Measurements from ENCODE around the gene DNAJB14.

The DNAJB14 gene

GRCh38 chr4:99868126-99868596 is 78.3 kb downstream of the DNAJB14 start:
- H3K36me3 ChIP-seq (ENCODE audit: insufficient read depth, low read length) = no peaks in the 10 kb centered on the region
- H3K4me2 ChIP-seq (ENCODE audit: insufficient read depth, low read length) = no peak overlapping the region
- H3K79me2 ChIP-seq (ENCODE audit: insufficient read depth, low read length) = no peaks in the 10 kb centered on the region
- no peaks in the 10 kb centered on the region for H3K27me3 ChIP-seq (ENCODE audit: insufficient read depth, low read length, poor library complexity)
- no peak overlapping the region for H3K27ac ChIP-seq (ENCODE audit: low read length)
- no peak overlapping the region for H2AFZ ChIP-seq (ENCODE audit: low read depth, low read length)
- TF ChIP-seq CTCF (IDR thresholded peaks at IDR 0.05; ENCODE audit: borderline replicate concordance, extremely low read depth, low read length, poor library complexity, severe bottlenecking) = no peak
- TF ChIP-seq EZH2 (IDR thresholded peaks at IDR 0.05; ENCODE audit: borderline replicate concordance, low read depth, low read length, severe bottlenecking) = no peak
- H3K9me3 ChIP-seq (ENCODE audit: insufficient read depth, low read length, severe bottlenecking) = no peaks in the 10 kb centered on the region
- DNase-seq = no peak
- H3K4me3 ChIP-seq (ENCODE audit: low read depth in 1 of 2, low read length in 2 of 2) = no peak overlapping the region
- H4K20me1 ChIP-seq (ENCODE audit: insufficient read depth, low read length) = no peaks in the 10 kb centered on the region
- H3K9ac ChIP-seq (ENCODE audit: low read depth, low read length) = no peak overlapping the region
- ATAC-seq (ENCODE audit: insufficient read depth, low read depth) = no peak
- H3K4me1 ChIP-seq (ENCODE audit: insufficient read depth, low read length) = no peaks in the 10 kb centered on the region

GRCh38 chr4:99863804-99864203 is 82.6 kb downstream of the DNAJB14 start:
- Histone ChIP-seq H3K79me2 (ENCODE audit: insufficient read depth, low read length) (no peaks in the 10 kb centered on the region), H3K9me3 (ENCODE audit: insufficient read depth, low read length, severe bottlenecking) (no peaks in the 10 kb centered on the region), H3K4me2 (ENCODE audit: insufficient read depth, low read length) (no peak overlapping the region), H3K4me3 (ENCODE audit: low read depth in 1 of 2, low read length in 2 of 2) (no peak overlapping the region), H3K27ac (ENCODE audit: low read length) (no peak overlapping the region), H4K20me1 (ENCODE audit: insufficient read depth, low read length) (no peaks in the 10 kb centered on the region), H2AFZ (ENCODE audit: low read depth, low read length) (no peak overlapping the region), H3K9ac (ENCODE audit: low read depth, low read length) (no peak overlapping the region), H3K27me3 (ENCODE audit: insufficient read depth, low read length, poor library complexity) (no peaks in the 10 kb centered on the region), H3K4me1 (ENCODE audit: insufficient read depth, low read length) (no peaks in the 10 kb centered on the region), H3K36me3 (ENCODE audit: insufficient read depth, low read length) (no peaks in the 10 kb centered on the region)
- DNase-seq (no peak), ATAC-seq (ENCODE audit: insufficient read depth, low read depth) (no peak)
- TF ChIP-seq EZH2 (IDR thresholded peaks at IDR 0.05; ENCODE audit: borderline replicate concordance, low read depth, low read length, severe bottlenecking) (no peak), CTCF (IDR thresholded peaks at IDR 0.05; ENCODE audit: borderline replicate concordance, extremely low read depth, low read length, poor library complexity, severe bottlenecking) (no peak)

GRCh38 chr4:99861120-99861905 is 85.1 kb downstream of the DNAJB14 start:
- Histone ChIP-seq H3K27ac (ENCODE audit: low read length) (no peak overlapping the region), H2AFZ (ENCODE audit: low read depth, low read length) (no peak overlapping the region), H3K9ac (ENCODE audit: low read depth, low read length) (no peak overlapping the region), H3K4me1 (ENCODE audit: insufficient read depth, low read length) (no peaks in the 10 kb centered on the region), H3K9me3 (ENCODE audit: insufficient read depth, low read length, severe bottlenecking) (no peaks in the 10 kb centered on the region), H4K20me1 (ENCODE audit: insufficient read depth, low read length) (no peaks in the 10 kb centered on the region), H3K79me2 (ENCODE audit: insufficient read depth, low read length) (no peaks in the 10 kb centered on the region), H3K4me3 (ENCODE audit: low read depth in 1 of 2, low read length in 2 of 2) (no peak overlapping the region), H3K4me2 (ENCODE audit: insufficient read depth, low read length) (no peak overlapping the region), H3K27me3 (ENCODE audit: insufficient read depth, low read length, poor library complexity) (no peaks in the 10 kb centered on the region), H3K36me3 (ENCODE audit: insufficient read depth, low read length) (no peaks in the 10 kb centered on the region)
- no peak for DNase-seq
- TF ChIP-seq EZH2 (IDR thresholded peaks at IDR 0.05; ENCODE audit: borderline replicate concordance, low read depth, low read length, severe bottlenecking) (no peak), CTCF (IDR thresholded peaks at IDR 0.05; ENCODE audit: borderline replicate concordance, extremely low read depth, low read length, poor library complexity, severe bottlenecking) (no peak)
- no peak for ATAC-seq (ENCODE audit: insufficient read depth, low read depth)
